A673 (cell line): ENCODE data around the gene PGAP2.

Experiments used
- CTCF ChIP-seq: fragments of 300-800, 200-600 bp; sonication (generic); conservative IDR thresholded peaks from 2 replicates; pipeline ENCODE4 v1.5.1; 2017; ENCODE audit warnings: low read depth, mild to moderate bottlenecking, antibody characterized with exemption, low read length, moderate library complexity, mixed read lengths
- EZH2 ChIP-seq: fragments of 200-600 bp; sonication (generic); IDR thresholded peaks from 2 replicates; pipeline ENCODE4 v1.6.1; 2017; ENCODE audit warnings: borderline replicate concordance, low read depth, mild to moderate bottlenecking, mixed read lengths, antibody characterized with exemption, low read length; ENCODE audit not compliant: poor library complexity, severe bottlenecking

- no peak for TF ChIP-seq CTCF
- no peak for TF ChIP-seq EZH2
Measured at GRCh38 chr11:3802011-3802790, 6.2 kb upstream of the PGAP2 start.
